Middle frontal gyrus (tissue), 1 donor: Measurements from ENCODE around the gene OR6P1.

Experiments
- DNase-seq: peaks from one replicate; pipeline ENCODE4 v3.0.0-alpha.2; 2015; ENCODE audit warnings: low spot score; ENCODE audit errors: extremely low spot score

Gene OR6P1, protein sequence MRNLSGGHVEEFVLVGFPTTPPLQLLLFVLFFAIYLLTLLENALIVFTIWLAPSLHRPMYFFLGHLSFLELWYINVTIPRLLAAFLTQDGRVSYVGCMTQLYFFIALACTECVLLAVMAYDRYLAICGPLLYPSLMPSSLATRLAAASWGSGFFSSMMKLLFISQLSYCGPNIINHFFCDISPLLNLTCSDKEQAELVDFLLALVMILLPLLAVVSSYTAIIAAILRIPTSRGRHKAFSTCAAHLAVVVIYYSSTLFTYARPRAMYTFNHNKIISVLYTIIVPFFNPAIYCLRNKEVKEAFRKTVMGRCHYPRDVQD

DNA sequence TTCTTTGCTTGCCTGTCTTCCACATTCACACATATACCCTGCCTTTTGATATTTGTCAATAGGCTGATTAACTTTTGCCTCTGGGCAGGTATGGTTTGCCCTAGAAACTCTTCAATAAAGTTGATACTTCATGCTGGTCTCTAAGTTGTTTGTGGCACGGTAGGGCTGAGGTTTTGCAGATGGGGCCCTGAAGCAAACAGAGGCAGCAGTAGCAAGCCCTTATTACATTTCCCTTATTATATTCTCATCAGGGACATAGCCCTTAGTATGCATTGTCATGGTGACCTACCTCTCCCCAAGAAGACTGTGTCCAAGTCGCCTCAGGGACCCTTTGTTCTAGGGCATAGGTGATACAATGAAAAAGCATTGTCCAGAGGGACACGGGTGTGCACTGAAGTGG is at the start of gene OR6P1:
OR6P1 (minus strand) TSS at position 101 of the 400 bp plus-strand sequence. CDS start 6,976 bp downstream, outside the sequence.
- DNase-seq = no peak

GRCh38 chr1:158613764-158614163 is 43.4 kb upstream of the OR6P1 start:
- no peak for DNase-seq

DNA sequence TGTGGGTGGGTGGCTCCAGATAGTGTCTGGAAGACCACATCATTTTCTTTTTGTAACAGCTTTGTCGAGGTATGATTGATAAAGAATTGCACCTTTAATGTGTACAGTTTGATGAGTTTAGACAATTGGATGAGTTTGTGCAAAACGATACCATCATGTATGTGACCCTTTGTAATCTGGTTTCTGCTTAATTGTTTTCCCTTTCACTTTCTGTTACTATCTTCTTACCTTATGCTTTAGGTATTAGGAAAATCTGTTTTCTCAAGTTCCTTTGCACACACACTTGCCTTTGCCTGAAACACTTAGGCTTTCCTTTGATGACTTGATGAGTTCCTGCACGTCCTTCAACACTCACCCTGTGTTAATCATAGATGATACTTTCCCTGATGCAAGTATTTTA is 41.5 kb upstream of the OR6P1 start:
- no peak for DNase-seq

- DNase-seq = no peak
These were observed 36.9 kb upstream of the OR6P1 start for GRCh38 chr1:158607296-158607695.

GRCh38 chr1:158604968-158605367 is 34.6 kb upstream of the OR6P1 start, which contains the start of gene OR10Z1:
Gene OR10Z1, plus strand, starts transcription at chr1:158605268. Its CDS starts 1,171 bp downstream, at chr1:158606439.
- DNase-seq = no peak

DNA sequence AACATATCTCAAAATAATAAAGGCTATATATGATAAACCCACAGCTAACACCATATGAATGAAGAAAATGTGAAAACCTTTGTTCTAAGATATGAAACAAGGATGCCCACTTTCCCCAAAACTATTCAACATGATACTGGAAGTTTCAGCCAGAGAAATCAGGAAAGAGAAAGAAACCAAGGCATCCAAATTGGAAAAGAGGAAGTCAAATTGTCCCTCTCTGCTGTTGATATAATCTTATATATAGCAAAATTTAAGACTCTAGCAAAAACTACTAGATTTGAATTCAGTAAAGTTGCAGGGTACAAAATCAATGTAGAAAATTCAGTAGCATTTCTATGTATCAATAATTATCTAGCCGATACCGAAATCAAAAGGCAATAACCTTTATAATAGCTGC is 30.4 kb upstream of the OR6P1 start:
- no peak for DNase-seq

- DNase-seq = no peak
These were observed 16.6 kb upstream of the OR6P1 start for GRCh38 chr1:158586942-158587341.

GRCh38 chr1:158583962-158584361 is 13.6 kb upstream of the OR6P1 start:
- no peak for DNase-seq

DNA sequence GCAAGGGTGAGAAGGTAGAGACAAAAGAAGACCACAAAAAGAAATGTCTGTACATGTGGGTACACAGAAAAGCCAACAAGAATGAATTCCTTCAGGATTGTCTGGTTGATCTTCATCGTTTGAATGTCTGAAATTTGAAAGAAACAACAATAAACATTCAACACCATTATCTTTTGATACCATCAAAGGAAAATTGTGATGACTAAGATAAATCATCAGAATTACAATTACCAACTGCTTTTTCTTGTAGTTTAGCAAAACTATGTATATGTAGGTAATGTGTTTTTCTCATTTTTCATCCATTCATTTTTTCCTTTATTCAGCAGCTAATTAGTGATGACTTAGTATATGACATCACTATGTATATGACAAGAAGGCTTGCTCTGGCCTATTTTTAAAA is 9.4 kb upstream of the OR6P1 start, which contains the start of gene OR10X1:
OR10X1 (minus strand) TSS at position 167 of the 400 bp plus-strand sequence; CDS start at position 167, 0 bp downstream.
- DNase-seq = no peak

GRCh38 chr1:158577561-158577960 is 7.2 kb upstream of the OR6P1 start:
- DNase-seq = no peak

DNA sequence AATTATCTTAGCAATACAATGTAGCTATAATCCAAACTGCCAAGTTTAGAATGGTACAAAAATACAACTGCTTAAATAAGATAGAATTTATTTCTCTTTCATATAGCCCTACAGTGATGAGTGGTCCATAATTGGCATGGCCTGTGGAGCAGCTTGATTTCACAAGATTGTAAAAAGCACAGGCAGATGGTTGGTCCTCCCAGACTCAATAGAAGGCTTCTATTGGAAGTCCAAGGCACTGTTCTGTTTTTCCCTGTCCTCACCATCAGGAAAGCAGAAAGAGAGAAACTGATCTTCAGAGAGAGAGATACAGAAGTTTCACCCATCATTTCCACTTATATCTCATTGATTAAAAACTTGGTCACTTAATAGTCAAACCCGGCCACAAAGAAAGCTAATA is 1.8 kb upstream of the OR6P1 start:
- DNase-seq = no peak

GRCh38 chr1:158564608-158565007 is 5.8 kb downstream of the OR6P1 start:
- DNase-seq = no peak

DNA sequence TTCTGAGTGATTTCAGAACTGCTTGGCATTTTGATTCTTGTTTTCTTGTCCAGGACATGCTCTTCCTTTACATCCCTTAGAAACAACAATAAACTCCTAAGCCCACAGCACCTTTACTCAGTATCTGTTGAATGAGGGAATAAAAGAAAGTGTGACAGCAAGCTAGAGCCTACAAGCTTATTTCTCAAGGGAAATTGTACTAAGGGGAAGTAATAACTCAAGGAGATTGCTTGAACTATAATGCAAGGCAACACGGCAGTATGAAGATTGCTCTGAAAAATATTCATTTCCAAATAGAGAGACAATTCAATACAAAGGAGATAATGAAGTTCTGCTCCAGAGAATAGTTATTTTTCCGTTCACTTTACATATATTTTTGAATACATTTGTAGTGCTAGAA is 6.5 kb downstream of the OR6P1 start:
- DNase-seq = no peak

GRCh38 chr1:158559696-158560095 is 10.7 kb downstream of the OR6P1 start:
- DNase-seq = no peak

- DNase-seq = no peak
These were observed 16.0 kb downstream of the OR6P1 start, which contains the start of gene OR6Y1 for GRCh38 chr1:158554352-158554751. Gene OR6Y1, minus strand, starts transcription at chr1:158554405. Its CDS starts 6,300 bp downstream, at chr1:158548105.

DNA sequence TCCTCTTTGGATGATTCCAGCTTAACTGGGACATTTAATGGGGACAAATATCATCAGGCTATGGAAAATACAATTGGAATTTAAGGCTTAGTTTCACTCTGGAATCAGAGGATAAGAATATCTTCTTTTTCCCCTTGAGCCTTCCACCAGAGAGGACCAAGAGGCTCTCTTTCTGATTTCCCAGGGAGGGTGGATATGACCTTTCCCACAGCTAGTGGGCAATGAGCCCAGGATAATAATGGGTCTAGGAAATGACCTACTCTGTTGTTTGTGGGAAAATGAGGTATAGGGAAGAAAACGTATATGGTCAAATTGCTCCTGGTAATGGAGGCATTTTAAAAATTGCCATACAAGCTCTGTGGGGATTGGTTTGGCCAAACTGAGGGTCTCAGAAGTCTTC is 18.1 kb downstream of the OR6P1 start:
- no peak for DNase-seq

DNA sequence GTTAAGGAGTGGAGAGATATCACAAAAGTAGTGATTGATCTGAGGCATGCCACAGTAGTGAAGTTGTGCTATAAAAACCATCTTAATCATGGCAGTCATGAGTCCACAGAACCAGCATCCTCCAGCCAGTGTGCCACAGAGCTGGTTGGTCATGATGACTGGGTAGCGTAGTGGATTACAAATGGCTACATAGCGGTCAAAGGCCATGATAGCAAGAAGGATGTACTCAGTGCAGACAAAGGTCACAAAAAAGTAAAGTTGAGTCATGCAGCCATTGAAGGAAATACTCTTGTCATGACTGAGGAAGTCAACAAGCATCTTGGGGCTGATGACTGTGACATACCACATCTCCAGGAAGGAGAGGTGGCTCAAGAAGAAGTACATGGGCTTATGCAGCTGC is 22.8 kb downstream of the OR6P1 start:
- DNase-seq = no peak

DNA sequence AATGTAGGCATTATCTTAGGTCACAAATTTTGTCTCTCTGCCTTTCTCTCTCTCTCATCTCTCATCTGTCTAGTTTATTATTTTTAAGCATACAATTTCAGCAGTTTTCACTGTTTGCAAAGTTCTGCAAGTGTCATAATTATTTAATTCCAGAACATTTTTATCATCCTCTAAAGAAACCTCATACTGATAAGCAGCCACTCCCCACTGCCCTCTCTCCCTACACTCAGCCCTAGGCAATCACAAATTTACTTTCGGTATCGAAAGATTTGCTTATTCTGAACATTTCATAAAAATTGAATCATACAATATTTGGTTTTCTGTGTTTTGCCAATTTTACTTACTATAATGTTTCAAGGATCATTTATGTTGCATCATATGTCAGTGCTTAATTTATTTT is 32.8 kb downstream of the OR6P1 start:
- no peak for DNase-seq

DNA sequence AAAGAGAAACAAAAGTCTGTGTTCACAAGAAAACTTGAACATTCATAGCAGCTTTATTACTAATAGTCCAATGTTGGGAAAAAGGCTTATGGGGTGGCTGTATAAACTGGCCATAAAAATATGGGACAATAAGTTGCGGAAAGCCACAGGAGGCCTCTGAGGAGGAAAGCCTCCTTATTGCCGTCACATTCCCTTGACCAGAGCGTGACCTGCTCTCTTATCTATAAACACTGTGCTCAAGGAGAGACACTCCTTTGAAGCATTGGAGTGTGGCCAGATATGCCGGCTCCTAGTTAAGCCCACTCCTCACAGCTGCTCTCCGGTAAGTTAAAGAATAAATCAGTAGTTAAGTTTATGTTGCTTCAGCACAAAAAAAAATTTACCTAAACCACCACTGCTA is 35.9 kb downstream of the OR6P1 start:
- no peak for DNase-seq

DNA sequence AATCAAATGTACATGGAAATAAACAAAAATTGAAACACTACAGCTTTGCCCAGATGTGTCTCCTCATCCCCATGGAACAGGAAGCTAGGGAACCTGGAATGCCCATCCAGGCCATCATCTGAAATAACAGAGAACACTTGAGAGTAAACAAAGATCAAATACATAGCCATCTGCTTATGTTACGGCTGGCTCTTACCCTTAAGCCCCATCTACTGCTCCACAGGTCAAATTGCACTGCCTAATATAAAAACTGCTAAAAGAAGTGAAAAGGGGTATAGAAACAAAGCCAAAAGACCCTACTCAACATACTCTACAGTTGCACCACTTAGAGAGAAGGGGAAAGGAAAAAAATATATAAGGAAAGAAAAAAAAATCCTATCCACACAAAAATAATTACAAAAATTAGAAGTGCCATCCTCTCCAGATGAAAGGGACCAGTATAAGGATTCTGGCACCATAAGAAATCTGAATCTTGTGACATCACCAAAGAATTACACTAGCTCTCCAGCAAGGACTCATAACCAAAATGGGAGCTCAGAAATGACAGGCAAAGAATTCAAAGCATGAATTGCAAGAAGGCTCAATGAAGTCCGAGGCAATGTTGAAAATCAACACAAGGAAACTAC is 43.1 kb downstream of the OR6P1 start:
- DNase-seq = no peak

DNA sequence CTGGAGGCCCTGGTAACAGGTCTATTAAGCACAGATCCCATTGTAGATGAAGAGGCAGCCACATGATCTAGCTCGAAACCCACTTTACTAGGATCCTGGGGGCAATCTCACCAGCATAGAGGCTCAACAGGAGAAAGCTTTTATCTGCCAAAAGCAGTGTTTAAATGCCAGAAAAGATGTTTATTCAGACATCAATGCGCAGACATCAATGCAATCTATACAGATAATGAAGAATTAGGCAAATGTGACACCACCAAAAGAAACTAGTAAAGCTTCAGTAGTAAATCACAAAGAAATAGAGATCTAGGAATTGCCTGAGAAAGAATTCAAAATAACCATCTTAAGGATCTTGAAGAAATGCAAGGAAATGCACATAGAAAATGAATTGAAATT is 48.7 kb downstream of the OR6P1 start:
- DNase-seq = no peak

- no peak for DNase-seq
These were observed 49.3 kb downstream of the OR6P1 start for GRCh38 chr1:158520955-158521665.
